T1000 (cell line): ENCODE results near the gene DOCK1.

Experiments
- DNase-seq: peaks from one replicate; lab custom pipeline; 2025; ENCODE audit warnings: mixed read lengths; lab: John Stamatoyannopoulos, UW

The DOCK1 gene

DNA sequence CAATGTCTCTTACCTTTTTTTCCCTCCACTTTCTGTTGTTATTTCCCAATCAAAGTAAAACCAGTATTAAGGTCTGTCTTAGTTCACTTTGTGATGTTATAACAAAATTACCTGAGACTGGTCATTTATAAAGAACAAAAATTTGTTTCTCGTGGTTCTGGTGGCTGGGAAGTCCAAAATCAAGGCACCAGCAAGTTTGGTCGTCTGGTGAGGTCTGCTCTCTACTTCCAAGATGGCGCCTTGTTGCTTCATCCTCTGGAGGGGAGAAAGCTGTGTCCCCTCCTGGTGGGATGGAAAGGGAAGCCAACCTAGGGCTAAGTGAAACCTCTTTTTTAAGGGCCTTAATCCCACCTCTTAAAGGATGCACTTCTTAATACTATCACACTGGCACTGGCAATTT is 313.4 kb downstream of the DOCK1 start:
- DNase-seq, result no peak

DNA sequence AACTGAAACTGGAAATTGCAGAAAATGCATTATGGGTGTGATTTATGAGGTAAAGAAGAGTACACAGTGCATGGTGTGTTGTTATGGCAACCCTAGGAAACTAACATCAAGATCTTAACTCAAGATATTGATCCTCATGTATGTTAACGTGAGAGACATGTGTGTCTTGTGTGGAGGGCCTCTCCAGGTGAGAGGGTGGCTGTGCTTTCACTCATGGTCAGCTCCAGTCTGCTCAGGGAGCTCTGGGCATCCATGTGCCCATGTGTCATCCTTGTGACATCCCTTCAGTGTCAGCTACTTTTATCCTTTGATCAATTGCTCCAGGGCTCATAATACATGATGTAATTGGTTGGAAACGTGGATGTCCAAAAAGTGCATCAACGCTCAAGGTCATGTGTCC is 316.1 kb downstream of the DOCK1 start:
- no peak for DNase-seq

DNA sequence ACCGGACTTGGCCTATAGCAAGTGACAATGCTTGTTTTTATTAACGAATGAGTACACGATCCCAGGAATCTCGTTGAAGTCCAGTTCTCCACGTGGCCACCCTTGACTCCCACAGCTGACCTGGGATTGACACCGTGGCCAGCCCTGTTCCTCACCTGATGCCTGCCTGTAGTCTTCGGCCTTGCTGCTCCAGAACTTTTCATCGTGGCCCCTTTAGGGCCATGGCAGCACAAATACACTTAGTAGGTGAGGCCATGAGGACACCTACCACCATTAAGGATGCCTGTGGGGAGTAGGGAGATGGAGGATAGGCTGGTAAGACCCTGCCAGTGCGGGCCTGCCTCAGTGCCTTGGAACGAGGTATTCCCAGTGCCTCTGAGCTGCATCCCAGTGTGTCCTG is 321.8 kb downstream of the DOCK1 start:
- no peak for DNase-seq

DNA sequence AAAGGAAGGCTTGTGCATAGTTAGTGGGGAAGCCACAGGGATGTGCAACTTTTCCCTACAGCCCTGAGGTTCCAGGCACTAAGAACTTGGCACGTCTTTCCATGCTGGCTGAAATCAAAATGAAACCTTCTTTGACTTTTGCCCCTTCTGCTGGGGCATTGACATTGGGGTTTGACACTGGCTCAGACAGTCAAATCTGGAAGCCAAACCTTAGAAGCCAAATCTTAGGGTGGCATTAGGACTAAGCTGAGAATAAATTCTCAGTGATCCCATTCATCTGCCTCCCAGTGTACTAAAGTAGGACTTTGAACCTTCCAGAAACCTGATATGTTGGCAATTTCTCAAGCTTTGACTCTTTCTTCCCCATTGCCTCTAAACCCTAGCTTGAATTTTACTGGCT is 322.4 kb downstream of the DOCK1 start:
- DNase-seq, result no peak

DNA sequence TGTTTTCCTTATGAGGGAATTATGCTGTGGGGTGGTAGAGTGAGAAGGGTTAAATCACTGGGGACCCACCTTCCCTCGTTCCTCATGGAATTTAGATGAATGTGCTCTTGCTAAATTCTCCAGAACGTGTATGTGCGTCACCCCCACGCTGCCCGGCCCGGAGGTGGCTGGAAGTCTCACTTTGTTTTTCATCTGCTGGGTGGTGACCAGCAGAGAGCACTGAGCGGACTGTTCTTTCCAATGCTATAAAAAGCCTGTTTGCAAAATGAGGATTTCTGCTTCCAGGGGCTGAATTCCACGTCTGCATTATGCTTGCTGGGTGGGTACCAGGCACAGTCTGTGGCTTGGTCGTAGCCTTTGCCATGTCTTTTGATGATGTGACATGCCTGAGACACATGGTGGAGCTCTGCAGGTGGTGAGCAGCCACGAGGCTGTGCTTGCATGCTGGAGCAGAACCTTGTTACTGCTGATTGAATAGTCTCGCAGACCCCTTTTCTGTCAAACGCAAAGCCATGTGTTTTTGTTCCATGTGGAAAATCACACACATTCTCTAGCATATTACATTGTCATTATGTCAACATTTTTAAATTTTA is 323.1 kb downstream of the DOCK1 start:
- DNase-seq, result no peak

DNA sequence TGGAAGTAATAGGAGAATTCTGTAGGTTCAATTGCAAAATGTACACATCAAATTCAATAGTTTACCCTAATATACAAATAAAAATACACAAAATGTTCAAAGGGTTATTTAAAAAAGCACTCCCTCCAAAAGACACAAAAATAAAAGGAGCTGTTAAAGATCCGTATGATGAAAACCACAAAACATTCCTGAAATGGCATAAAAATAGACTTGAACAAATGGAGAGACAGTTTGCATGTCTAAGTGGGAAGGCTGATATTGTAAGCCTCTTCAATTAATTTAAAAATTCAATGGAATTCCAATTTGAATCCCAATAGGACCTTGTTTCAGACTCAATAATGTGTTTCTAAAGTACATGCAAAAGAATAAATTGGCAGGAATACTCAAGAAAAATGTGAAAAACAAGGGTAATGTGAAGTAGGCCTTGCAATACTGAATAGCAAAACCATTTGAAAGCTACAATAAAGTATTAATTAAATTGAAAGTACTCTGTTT is 329.1 kb downstream of the DOCK1 start:
- no peak for DNase-seq

DNA sequence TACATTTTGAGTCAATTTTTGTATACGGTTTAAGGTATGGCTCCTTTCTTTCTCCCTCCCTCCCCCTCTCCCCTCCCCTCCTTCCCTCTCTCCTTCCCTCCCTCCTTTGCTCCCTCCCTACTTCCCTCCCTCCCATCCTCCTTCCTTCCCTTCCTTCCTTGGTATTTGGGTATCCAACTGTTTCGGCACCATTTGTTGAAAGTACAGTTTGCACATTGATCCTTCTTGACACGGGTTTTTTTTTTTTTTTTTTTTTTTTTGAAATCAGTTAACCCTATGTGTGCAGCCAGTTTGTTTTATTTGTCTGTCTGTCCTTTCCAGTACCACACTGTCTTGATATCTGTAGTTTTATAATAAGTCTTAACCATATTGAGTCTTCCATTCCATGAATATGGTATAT is 331.0 kb downstream of the DOCK1 start:
- DNase-seq, result no peak

DNA sequence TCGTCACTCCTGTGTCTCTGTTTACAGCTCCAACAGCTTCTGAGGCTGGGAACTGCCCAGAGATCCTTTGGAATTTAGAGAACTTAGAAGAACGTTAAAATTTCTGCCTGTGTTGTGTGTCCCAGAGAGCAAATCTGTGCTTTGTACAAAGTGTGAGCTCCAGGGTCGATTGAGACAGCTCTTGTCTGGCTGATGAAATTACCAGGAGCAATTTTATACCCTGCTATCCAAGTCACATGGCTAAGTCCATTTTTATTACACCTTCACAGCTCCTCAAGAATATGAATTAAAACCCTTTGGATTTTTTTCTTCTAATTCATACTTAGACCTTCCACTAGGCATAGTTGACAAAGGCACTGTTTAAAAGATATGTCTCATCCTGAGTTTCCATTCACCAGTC is 337.7 kb downstream of the DOCK1 start:
- DNase-seq, result no peak

DNA sequence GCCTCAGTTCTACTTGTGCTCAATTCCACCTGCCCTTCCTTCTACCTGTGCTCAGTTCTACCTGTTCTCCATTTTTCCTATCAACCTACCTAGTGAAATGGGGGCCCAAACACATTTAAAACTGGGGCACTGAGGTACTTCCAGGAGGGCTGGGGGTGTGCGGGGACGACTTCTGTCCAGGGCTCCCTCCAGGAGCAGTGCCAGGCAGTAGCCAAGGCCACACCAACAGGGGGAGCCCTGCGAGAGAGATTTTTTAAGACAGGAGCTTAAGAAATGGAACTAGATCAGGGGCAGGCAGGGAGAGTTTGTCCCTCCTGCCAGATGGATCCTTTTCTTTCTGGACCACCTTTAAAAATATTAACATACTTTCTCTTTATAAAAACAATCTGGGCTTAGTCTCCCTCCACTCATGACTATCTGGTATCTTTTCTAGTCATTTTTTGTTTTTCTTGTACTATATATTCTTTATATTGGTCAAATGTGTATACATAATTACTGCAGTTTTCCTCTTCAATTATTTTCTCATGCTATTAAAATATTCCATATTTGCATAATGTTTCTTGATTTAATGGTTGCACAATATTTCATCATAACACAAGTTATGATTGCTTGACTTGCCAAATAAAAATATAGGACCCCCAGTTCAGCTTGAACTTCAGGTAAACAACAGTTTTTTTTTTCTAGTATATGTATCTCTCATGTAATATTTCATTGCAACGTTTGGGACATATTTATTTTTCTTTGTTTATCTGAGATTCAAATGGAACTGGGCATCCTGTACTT is 338.5 kb downstream of the DOCK1 start:
- DNase-seq, result no peak

DNA sequence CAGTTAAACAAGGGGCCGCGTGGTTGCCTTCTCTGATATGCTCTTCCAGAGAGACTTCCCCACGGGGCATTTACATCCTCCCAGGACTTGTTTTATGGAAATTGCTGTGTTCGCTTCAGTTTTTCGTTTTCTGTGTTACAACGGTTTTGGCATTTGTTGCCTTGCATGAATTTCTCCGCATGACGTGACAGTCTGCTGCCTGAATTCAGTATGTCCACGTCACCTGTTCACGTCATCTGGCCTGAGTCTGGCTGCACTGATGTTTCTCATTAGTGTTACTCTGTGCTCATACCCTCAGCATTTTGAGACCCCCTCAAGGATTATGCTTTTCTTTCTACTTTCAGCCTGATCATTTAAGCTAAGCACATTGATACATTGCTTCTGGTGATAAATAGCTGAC is 340.2 kb downstream of the DOCK1 start:
- no peak for DNase-seq

DNA sequence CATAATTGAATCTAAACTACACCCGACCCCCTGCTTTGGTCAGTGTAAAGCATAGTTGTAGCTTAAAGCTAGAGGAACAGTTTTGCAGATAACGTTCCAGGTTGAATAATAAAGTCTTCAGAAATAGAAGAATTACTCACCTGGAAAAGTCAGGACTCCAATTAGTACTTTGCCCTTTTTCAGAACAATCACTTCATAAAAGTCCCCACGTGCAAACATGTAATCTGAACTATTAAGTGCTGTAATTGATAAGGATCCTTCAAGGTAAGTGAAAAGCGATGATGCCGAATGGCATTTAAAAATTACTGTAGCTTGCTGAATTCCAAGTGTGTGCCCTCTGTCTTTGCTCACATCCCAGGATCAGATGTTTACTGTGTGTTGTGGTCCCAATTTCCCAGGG is 344.8 kb downstream of the DOCK1 start:
- no peak for DNase-seq

DNA sequence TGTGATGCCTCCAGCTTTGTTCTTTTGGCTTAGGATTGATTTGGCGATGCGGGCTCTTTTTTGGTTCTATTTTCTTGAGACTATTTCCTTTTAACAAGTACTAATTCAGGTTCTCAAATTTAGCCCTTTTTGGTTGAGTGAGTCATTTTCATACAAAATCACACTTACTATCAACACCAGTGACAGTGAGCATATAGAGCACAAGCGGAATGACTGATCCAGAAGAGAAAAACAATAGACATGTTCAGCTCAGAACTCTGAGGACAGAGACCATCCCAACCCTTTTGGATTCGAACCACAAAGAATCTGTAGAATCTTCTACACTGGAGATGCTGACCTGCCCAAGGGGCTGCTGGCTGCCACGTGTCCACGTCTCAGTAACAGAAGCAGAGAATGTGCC is 347.6 kb downstream of the DOCK1 start:
- DNase-seq, result no peak

DNA sequence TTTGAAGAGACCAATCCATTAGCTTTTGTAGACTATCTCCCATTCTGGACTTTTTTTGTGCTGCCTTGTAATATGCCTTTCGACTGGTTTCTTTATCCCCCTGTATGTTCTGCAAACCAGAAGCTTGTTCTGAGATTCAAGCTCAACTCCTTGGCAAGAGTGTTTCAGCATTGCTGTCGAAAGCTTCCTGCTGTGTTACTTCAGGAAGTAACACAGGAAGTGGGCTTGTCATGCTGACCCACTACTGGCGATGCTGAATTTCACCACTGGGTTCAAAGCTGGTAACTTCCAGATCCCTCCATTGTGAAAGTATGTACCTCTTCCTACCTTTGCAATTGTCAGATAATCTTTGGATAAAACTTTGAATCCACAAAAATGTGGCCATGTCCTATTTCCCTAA is 349.0 kb downstream of the DOCK1 start:
- no peak for DNase-seq

DNA sequence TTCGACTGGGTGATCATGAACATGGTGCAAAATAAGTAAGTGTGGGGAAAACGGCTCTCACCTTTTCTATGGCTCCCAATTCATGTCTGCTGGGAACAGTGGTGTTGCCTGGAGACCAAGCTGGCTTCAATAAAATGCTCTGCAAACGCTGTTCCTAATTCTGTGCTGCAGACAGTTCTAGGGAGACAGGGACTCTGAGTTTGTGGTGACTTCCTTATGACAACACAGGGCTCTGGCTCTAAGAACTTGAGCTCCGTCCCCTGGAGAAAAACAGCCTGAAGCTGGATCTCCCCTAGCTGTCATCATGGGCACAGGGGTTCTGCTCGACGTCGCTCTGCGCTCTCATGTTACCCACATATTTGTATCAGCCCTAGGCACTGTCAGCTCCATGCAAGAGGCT is 352.2 kb downstream of the DOCK1 start:
- DNase-seq, result no peak

DNA sequence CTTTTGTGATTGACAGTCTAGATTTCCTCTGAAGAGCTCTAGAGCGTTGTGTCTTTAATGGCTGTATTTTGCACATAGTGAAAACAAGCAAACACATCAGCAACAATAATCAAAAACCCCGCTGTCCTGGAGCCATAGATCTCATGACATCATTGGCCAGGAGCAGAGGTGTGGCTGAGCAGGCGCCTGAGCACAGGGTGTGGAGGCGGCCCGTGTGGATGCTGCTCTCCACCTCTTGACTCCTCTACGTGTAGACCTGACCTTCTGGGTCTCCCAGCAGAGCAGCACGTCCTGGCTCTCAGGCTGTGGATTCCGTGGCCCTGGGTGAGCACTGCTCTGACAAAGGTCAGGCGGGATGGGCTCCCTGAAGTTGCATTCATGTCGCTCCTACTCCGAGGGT is 354.1 kb downstream of the DOCK1 start:
- DNase-seq, result no peak

DNA sequence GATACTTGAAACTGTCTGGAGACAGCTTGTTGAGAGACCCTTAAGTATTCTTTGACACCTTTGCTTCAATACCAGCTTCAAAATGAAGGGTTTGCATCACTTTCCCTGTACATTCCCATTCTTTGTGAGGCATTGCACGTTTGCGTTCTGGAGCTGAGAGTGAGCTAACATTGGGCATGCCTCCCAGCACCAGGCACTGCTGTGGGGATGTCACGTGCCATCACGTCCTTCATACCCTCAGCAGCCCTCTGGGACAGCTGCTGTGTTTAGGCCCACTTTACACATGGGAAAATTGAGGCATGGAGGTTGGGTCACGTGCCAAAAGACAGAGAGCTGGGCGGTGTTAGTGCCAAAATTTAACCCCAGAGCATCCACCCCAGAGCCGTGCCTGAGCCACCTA is 357.4 kb downstream of the DOCK1 start:
- DNase-seq, result no peak

DNA sequence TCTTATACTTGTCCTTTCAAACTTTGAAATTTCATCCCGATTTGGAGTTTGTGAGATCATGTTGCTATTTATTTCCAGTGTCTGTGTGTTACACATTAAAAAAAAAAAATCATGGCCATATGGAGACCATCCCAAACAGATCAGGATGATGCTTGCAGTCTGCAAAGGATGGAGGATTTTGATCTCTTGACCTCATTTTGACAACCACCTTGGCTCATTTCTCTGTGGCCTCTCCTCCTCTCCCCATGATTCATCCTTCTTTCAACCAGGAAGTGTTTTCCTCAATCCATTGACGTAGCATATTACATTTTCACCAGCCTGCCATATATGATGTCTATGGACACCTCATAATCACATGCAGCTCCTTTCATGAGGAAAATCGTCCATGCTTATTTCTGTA is 360.1 kb downstream of the DOCK1 start:
- no peak for DNase-seq

DNA sequence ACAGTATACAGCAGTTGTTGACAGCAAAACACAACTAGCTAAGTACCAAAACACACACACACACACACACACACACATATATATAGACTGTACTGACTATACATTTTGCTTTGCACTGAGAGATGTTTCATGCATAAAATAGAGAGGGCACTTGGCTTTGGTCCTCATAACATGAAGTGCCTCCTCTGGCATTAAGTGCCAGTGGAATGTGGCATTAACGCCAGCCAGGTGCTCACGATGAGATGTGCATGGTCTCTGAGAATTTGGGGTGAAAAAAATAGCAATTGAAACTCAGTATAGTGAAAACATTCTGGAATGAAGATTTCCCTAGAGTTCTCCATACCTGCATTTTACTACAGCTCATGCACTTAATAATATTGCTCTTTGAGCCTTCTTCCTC is 361.2 kb downstream of the DOCK1 start:
- DNase-seq, result no peak

DNA sequence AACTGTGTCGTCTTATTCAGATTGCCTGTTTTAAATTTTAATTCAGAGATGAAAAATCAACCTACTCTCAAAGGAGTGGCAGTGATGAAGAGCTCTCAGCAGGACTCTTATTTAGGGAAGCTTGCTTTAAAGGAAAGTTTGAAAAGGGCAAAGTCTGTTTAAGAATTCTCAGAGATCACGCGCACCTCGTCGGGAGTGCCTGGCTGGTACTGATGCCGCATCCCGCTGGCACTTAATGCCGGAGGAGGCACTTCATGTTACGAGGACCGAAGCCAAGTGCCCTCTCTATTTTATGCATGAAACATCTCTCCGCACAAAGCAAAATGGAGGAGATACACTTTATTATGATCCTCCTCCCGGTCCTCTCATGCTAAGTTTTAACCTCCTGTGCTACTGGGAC is 362.2 kb downstream of the DOCK1 start:
- DNase-seq, result no peak

DNA sequence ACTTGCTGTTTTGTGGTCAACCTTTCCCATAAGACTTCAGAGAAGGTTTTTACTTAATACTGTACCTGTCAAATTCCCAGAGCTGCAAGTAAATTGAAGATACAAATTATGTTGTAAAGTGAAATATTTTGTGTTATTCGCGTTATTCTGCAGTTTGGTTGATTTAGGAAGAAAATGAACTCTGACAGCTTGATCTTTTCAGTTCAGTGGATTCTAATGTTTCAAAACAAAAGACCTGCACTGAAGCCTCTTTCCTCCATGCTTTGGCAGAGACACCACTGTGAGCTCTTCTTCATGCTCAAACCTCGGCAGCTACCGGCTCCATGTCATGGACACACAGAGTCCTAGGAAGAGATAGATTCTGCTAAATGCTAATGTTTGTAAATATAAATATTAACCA is 366.8 kb downstream of the DOCK1 start:
- DNase-seq, result no peak

DNA sequence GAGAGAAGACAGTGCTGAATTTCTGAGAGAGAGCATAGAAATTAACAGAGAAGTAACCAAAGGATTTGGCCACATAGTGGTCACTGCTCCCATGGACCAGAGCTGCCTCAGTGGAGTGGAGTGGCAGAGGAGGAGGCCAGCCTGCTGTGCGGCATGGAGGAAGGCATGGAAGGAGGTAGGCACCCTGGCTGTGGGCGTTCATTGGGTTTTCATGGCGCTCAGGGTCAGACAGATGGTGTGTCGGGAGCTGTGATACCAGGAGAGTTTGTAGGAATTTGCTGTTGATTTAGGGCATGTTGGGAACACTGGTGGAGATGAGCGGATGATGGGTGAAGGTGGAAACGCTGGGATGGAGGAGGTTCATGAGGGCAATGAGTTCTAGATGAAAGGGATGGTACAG is 370.0 kb downstream of the DOCK1 start:
- DNase-seq, result no peak

DNA sequence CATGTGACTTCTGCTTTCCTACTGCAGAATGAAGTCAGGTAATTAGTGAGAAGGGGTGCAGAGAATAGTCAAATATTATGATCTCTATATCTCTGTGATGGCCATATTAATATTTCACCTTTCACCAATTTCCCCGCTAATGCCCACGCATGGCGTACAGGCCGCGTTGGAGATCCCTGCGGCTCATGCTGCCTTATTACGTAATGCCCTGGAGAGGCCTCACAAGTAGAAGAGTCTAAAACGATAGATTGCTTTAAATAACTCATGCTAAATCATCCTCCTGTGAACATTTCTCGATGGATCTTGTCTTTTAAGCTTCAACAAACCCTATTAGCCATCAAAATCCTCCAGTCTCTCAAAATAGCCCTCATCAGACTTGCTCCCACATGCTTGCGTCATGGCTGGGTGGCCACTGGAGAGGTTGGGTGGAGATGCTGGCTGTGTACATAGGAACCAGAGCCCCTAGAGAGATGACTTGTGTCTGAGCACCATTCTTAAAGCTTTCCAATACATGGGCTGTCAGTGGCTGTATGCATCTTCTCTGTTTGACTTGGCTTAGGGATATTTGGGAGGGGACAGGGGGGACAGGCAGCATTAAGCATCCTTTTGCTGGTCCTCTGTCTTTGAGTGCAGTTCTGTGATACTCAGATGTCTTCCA is 370.7 kb downstream of the DOCK1 start:
- DNase-seq, result no peak

DNA sequence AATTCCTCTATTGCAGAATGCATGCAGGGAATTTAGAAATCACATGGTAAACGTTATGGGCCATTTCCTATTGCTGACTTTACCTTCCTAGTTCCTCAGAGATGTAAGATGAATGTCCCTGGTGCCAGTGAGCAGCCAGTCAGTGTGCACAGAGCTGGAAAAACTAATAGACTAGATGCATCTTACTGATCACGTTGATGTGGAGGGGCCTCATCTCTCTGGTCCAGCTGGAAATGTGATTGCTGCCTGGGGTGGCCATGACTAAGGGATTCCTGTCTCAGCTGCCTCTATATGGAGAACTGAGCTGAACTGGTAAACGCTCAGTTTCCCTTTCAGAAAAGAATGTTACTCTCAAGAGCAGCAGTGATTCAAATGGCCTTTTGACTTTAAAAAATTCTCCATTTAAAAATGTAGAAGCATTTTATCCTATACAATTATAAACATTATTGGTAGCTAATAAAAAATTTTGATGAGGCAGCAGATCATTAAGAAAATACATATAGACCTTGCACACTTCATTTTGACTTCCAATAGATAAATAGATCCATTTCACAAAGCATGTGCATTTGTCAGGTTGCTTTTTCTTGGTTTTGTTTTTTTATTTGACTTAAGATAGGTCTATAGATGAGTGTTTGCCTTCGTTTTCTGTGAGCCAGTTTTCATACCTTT is 371.7 kb downstream of the DOCK1 start:
- no peak for DNase-seq
